CD14-positive monocyte (primary cell): Measurements from ENCODE around the gene SMG6. TPM values are rescaled to one million over a fixed set of nuclear protein-coding genes. Genes with fewer than 3 reads are reported as not detected.
"Not testable (repeated sequence)": the region's sequence is repeated elsewhere in the genome, so short reads cannot be mapped to it uniquely, and the experiment has no call there.

Experiments
- DNase-seq, 3 donors: peaks; one replicate each; pipeline ENCODE4 v3.0.0-alpha.2; 2011 to 2022
- H2AFZ ChIP-seq: 2 replicates; pipeline ENCODE4 v1.6.0; 2012; ENCODE audit warnings: mild to moderate bottlenecking, low read depth, low read length, inconsistent platforms; ENCODE audit not compliant: insufficient read depth, poor library complexity, severe bottlenecking
- H3K27ac ChIP-seq, 2 donors: 1 replicate in 1 of 2; 2 replicates in 1 of 2; pipeline ENCODE4 v1.5.1; 2012 to 2013; ENCODE audit warnings: low read length in 2 of 2, control low read depth in 1 of 2, inconsistent platforms in 1 of 2, low read depth in 1 of 2, mild to moderate bottlenecking in 1 of 2
- H3K27me3 ChIP-seq, 2 donors: one replicate each; pipeline versions ENCODE4 v1.6.0 to v1.6.1; 2011 to 2013; ENCODE audit warnings: low read length in 2 of 2; ENCODE audit not compliant: control insufficient read depth in 2 of 2, insufficient read depth in 2 of 2
- H3K36me3 ChIP-seq, 2 donors: replicated peaks in 1 of 2; 1 replicate in 1 of 2; 2 replicates in 1 of 2; pipeline versions ENCODE4 v1.5.1 to v1.6.1; 2012 to 2013; ENCODE audit warnings: low read length in 2 of 2, control low read depth in 1 of 2, inconsistent platforms in 1 of 2, mild to moderate bottlenecking in 1 of 2; ENCODE audit not compliant: insufficient read depth in 2 of 2, control insufficient read depth in 1 of 2
- H3K4me1 ChIP-seq, 2 donors: 1 replicate in 1 of 2; 2 replicates in 1 of 2; pipeline versions ENCODE4 v1.5.1 to v1.6.1; 2012 to 2013; ENCODE audit warnings: low read length in 2 of 2, control low read depth in 1 of 2, inconsistent platforms in 1 of 2, mild to moderate bottlenecking in 1 of 2, moderate library complexity in 1 of 2; ENCODE audit not compliant: insufficient read depth in 2 of 2, control insufficient read depth in 1 of 2
- H3K4me2 ChIP-seq: replicated peaks from 2 replicates; pipeline ENCODE3; 2012; ENCODE audit warnings: low read length, moderate library complexity, mild to moderate bottlenecking; ENCODE audit not compliant: poor library complexity, severe bottlenecking; ENCODE audit errors: extremely low read depth
- H3K4me3 ChIP-seq, 3 experiments: fragments of 200-600 bp in 1 of 3; sonication (generic) in 1 of 3; replicated peaks in 1 of 3; 1 replicate in 2 of 3; 2 replicates in 1 of 3; pipeline ENCODE4 v1.5.1; 2011 to 2013; ENCODE audit warnings: low read length in 3 of 3, mild to moderate bottlenecking in 3 of 3, control low read depth in 2 of 3, low read depth in 2 of 3, inconsistent platforms in 1 of 3, moderate library complexity in 1 of 3
- H3K79me2 ChIP-seq: 2 replicates; pipeline ENCODE4 v1.6.0; 2012; ENCODE audit warnings: mild to moderate bottlenecking, control low read depth, inconsistent platforms, low read length, moderate library complexity; ENCODE audit not compliant: insufficient read depth
- H3K9ac ChIP-seq: 2 replicates; pipeline ENCODE4 v1.6.0; 2017; ENCODE audit warnings: low read length, mild to moderate bottlenecking; ENCODE audit not compliant: insufficient read depth, poor library complexity, severe bottlenecking
- H3K9me3 ChIP-seq, 2 donors: replicated peaks in 1 of 2; 1 replicate in 1 of 2; 2 replicates in 1 of 2; pipeline versions ENCODE4 v1.5.1 to v1.6.1; 2012 to 2013; ENCODE audit warnings: low read length in 2 of 2, control low read depth in 1 of 2; ENCODE audit not compliant: control insufficient read depth in 1 of 2, insufficient read depth in 1 of 2
- H4K20me1 ChIP-seq: 2 replicates; pipeline ENCODE4 v1.6.0; 2012; ENCODE audit warnings: mild to moderate bottlenecking, low read length, control low read depth, moderate library complexity; ENCODE audit not compliant: insufficient read depth
- H3K27ac Mint-ChIP-seq, 7 donors: one replicate each; pipeline ENCODE4 v1.8.0; 2020; ENCODE audit warnings: mild to moderate bottlenecking in 7 of 7, mixed read lengths in 7 of 7, moderate library complexity in 6 of 7, inconsistent platforms in 2 of 7
- H3K27me3 Mint-ChIP-seq, 3 donors: one replicate each; pipeline ENCODE4 v1.8.0; 2021 to 2022; ENCODE audit warnings: low read depth in 3 of 3, mild to moderate bottlenecking in 3 of 3, mixed read lengths in 3 of 3, moderate library complexity in 3 of 3, inconsistent platforms in 1 of 3
- H3K36me3 Mint-ChIP-seq, 2 donors: one replicate each; pipeline ENCODE4 v1.8.0; 2020; ENCODE audit warnings: mixed read lengths in 2 of 2, inconsistent platforms in 1 of 2, mild to moderate bottlenecking in 1 of 2
- H3K4me1 Mint-ChIP-seq: one replicate; pipeline ENCODE4 v1.8.0; 2020; ENCODE audit warnings: mild to moderate bottlenecking, mixed read lengths
- H3K4me3 Mint-ChIP-seq, 2 donors: one replicate each; pipeline ENCODE4 v1.8.0; 2020; ENCODE audit warnings: mild to moderate bottlenecking in 2 of 2, mixed read lengths in 2 of 2, moderate library complexity in 1 of 2
- H3K9me3 Mint-ChIP-seq, 7 donors: one replicate each; pipeline ENCODE4 v1.8.0; 2020 to 2022; ENCODE audit warnings: mixed read lengths in 7 of 7, mild to moderate bottlenecking in 6 of 7, moderate library complexity in 6 of 7, inconsistent platforms in 2 of 7
- CTCF ChIP-seq: fragments of 200-600 bp; IDR thresholded peaks from one replicate; pipeline ENCODE4 v1.8.0; 2022; ENCODE audit warnings: antibody characterized with exemption, mild to moderate bottlenecking
- WGBS: methylation state at CpG from one replicate; pipeline ENCODE4 v1.1.5; 2013; ENCODE audit warnings: missing lambda C conversion rate; ENCODE audit not compliant: insufficient coverage; 5-methylcytosine and 5-hydroxymethylcytosine counted together
- intact Hi-C, 2 donors: fragments of 100-400 bp; cut with micrococcal nuclease; formaldehyde crosslinking; loops; one replicate each; pipeline versions ENCODE4 v1.15.0 to v1.15.1; 2023
- polyA plus RNA-seq, 3 donors: library from polyadenylated mRNA; depleted of rRNA in 1 of 3; unstranded in 2 of 3; stranded (reverse) in 1 of 3; fragments of 300-500 nt in 2 of 3; fragments of >200 nt in 1 of 3; fragmentation: Illumina TruSeq in 2 of 3; gene quantifications; 1 replicate in 2 of 3; 2 replicates in 1 of 3; pipeline ENCODE4 v1.2.3, GENCODE V29; 2012 to 2021

Gene SMG6
- polyA plus RNA-seq, 3 donors: 0.67 to 7.1 (median 1.1) TPM

- Histone ChIP-seq H3K4me2 (no peak overlapping the region), H3K9me3 (no peaks in the 10 kb centered on the region), H3K4me1 (peaks cover 12% of the 10 kb centered on the region in 2 donors), H3K27ac (no peak overlapping the region), H3K36me3 (peaks cover 0 to 5% of the 10 kb centered on the region in 2 donors), H2AFZ (no peak overlapping the region), H3K27me3 (no peaks in the 10 kb centered on the region), H4K20me1 (no peaks in the 10 kb centered on the region), H3K9ac (no peak overlapping the region), H3K4me3 (no peak overlapping the region), H3K79me2 (no peaks in the 10 kb centered on the region)
- Mint-ChIP-seq H3K4me1 (peaks cover 10% of the 10 kb centered on the region), H3K36me3 (peaks cover 17 to 33% of the 10 kb centered on the region in 2 donors), H3K27me3 (no peaks in the 10 kb centered on the region), H3K27ac (no peak overlapping the region), H3K9me3 (peaks cover 0 to 2% (median 0%) of the 10 kb centered on the region in 7 donors), H3K4me3 (no peak overlapping the region)
- no peak for DNase-seq
- intact Hi-C loops: no loop called here
- 100% methylated on average over 2 of the region's 3 CpGs for WGBS
- no peak for TF ChIP-seq CTCF
Observed at GRCh38 chr17:2143332-2143731, 160.3 kb downstream of the SMG6 start.

- no CpG with 5 or more reads among the region's 8 CpGs for WGBS
- H3K4me3 ChIP-seq, H3K27me3 Mint-ChIP-seq, H3K79me2 ChIP-seq, H3K9me3 Mint-ChIP-seq, H3K36me3 ChIP-seq, H3K9ac ChIP-seq, H3K27ac Mint-ChIP-seq, H4K20me1 ChIP-seq, intact Hi-C loops, H3K9me3 ChIP-seq, H3K27me3 ChIP-seq, H2AFZ ChIP-seq, H3K4me2 ChIP-seq, H3K4me3 Mint-ChIP-seq, H3K27ac ChIP-seq, DNase-seq: not testable (repeated sequence)
- H3K4me1 ChIP-seq: peaks cover 18% of the 10 kb centered on the region in 2 donors
- Mint-ChIP-seq H3K4me1 (peaks cover 17% of the 10 kb centered on the region), H3K36me3 (peaks cover 15 to 29% of the 10 kb centered on the region in 2 donors)
Observed at GRCh38 chr17:2142682-2143081, 160.9 kb downstream of the SMG6 start.
